Adrenal gland (tissue), 12 donors: ENCODE data around the gene GAN. TPM values are rescaled to one million over a fixed set of nuclear protein-coding genes. Genes with fewer than 3 reads are reported as not detected.
A peak's percentile ranks its signal among the peaks of the same experiment; 100 is the strongest.

Source experiments
- DNase-seq, 7 donors: peaks; one replicate each; pipeline ENCODE4 v3.0.0-alpha.2; 2019 to 2020
- H3K27ac ChIP-seq, 5 donors: fragments of 200-600 bp; sonication (generic) in 4 of 5; 1 replicate in 3 of 5; 2 replicates in 2 of 5; pipeline versions ENCODE4 v1.5.1 to v1.8.0; 2016 to 2020; ENCODE audit warnings: mild to moderate bottlenecking in 1 of 5
- H3K27me3 ChIP-seq: fragments of 200-600 bp; 2 replicates; pipeline ENCODE4 v1.8.0; 2021
- H3K36me3 ChIP-seq, 2 donors: fragments of 200-600 bp; replicated peaks in 1 of 2; 1 replicate in 1 of 2; 2 replicates in 1 of 2; pipeline versions ENCODE4 v1.5.1 to v1.8.0; 2018 to 2022
- H3K4me1 ChIP-seq, 2 donors: fragments of 200-600 bp; replicated peaks in 1 of 2; 1 replicate in 1 of 2; 2 replicates in 1 of 2; pipeline versions ENCODE4 v1.5.1 to v1.8.0; 2018 to 2021
- H3K4me3 ChIP-seq, 4 donors: fragments of 200-600 bp; sonication (generic) in 3 of 4; one replicate each; pipeline ENCODE4 v1.5.1; 2016 to 2018
- H3K9me3 ChIP-seq, 3 donors: fragments of 200-600 bp; sonication (generic) in 1 of 3; replicated peaks in 1 of 3; 1 replicate in 2 of 3; 2 replicates in 1 of 3; pipeline versions ENCODE4 v1.5.1 to v1.8.0; 2016 to 2021
- CTCF ChIP-seq, 6 experiments: fragments of 450-650 bp in 4 of 6; fragments of 200-600 bp in 2 of 6; sonication (generic) in 1 of 6; IDR thresholded peaks; 1 replicate in 5 of 6; 2 replicates in 1 of 6; pipeline versions ENCODE4 v1.5.1 to v1.8.0; 2016 to 2021; ENCODE audit warnings: antibody characterized with exemption in 6 of 6, mild to moderate bottlenecking in 2 of 6, moderate library complexity in 1 of 6
- POLR2A ChIP-seq, 2 donors: fragments of 450-650 bp; IDR thresholded peaks; one replicate each; pipeline ENCODE4 v1.6.1; 2017; ENCODE audit warnings: antibody characterized with exemption in 2 of 2, mild to moderate bottlenecking in 2 of 2, moderate library complexity in 1 of 2
- WGBS, 4 donors: extraction: QIAGEN DNeasy Blood & Tissue Kit in 2 of 4; methylation state at CpG; one replicate each; pipeline versions ENCODE4 v1.1.5 to v1.1.7; 2013 to 2017; 5-methylcytosine and 5-hydroxymethylcytosine counted together
- intact Hi-C, 2 donors: fragments of 100-400 bp; cut with DNase I; formaldehyde crosslinking; loops; one replicate each; pipeline versions ENCODE4 v1.14.1 to v1.15.0; 2022 to 2023
- polyA plus RNA-seq, 3 donors: library from polyadenylated mRNA; stranded (reverse); fragments of 200-250 nt in 2 of 3; fragments of 350-450 nt in 1 of 3; fragmentation: Illumina TruSeq in 1 of 3; extraction: RNeasy Lipid Tissue Mini Kit (QIAGEN cat#74804) in 1 of 3; gene quantifications; one replicate each; pipeline ENCODE4 v1.2.3, GENCODE V29; 2013 to 2014
- total RNA-seq, 9 donors: library from RNA; depleted of rRNA in 4 of 9; stranded (reverse); fragments of >200 nt in 4 of 9; fragments of 120-200 nt in 1 of 9; fragmentation: NEBNext Ultra II Directional in 1 of 9; extraction: Animal tissue kit (Norgen Biotek cat#: 25700) in 1 of 9; gene quantifications; one replicate each; pipeline versions ENCODE4 v1.1.0 to v1.2.4, GENCODE V29; 2013 to 2023
- donor health status: healthy with polysubstance abuse.
- donor health status: Bipolar disorder and iron deficiency.
- donor health status: DM: yes; HTN: yes; CAD: no.
- donor health status: DM: no; HTN: no; CAD: no.
- donor health status: DM: no; HTN: no; CAD: no.
- donor health status: DM: yes; HTN: yes; CAD: no.

Gene GAN
- total and polyA plus RNA-seq, 12 donors, result 1.0 to 7.5 (median 3.8) TPM

GRCh38 chr16:81360135-81360534 is 45.4 kb downstream of the GAN start:
- Histone ChIP-seq H3K4me1 (peaks cover 0 to 5% of the 10 kb centered on the region in 2 donors), H3K36me3 (peaks cover 0 to 31% of the 10 kb centered on the region in 2 donors), H3K4me3 (no peak overlapping the region), H3K9me3 (no peaks in the 10 kb centered on the region), H3K27me3 (no peaks in the 10 kb centered on the region), H3K27ac (no peak overlapping the region)
- no peak for DNase-seq
- TF ChIP-seq CTCF (IDR thresholded peaks at IDR 0.05), result no peak
- TF ChIP-seq POLR2A (IDR thresholded peaks at IDR 0.05), result no peak
- WGBS, 4 donors, result 90 to 99% (median 95%) methylated on average over 2 of the region's 2 CpGs
- intact Hi-C loops, result loop anchor here (5.0 to 10.0 kb wide), 2 partner anchors 365 to 372 kb away; no protein-coding TSS in a partner anchor

- H3K4me1 ChIP-seq, result peaks cover 0 to 5% of the 10 kb centered on the region in 2 donors
- H3K9me3 ChIP-seq, result no peaks in the 10 kb centered on the region
- DNase-seq, result no peak
- no peak for TF ChIP-seq POLR2A (IDR thresholded peaks at IDR 0.05)
- no peak for TF ChIP-seq CTCF (IDR thresholded peaks at IDR 0.05)
- no peak overlapping the region for H3K27ac ChIP-seq
- intact Hi-C loops, result loop anchor here (5.0 to 10.0 kb wide), 2 partner anchors 357 to 359 kb away; no protein-coding TSS in a partner anchor
- no peak overlapping the region for H3K4me3 ChIP-seq
- WGBS, 4 donors, result 81 to 92% (median 87%) methylated on average over 3 of the region's 3 CpGs
- H3K27me3 ChIP-seq, result no peaks in the 10 kb centered on the region
- H3K36me3 ChIP-seq, result peaks cover 0 to 42% of the 10 kb centered on the region in 2 donors
Measured at GRCh38 chr16:81365731-81366130, 51.0 kb downstream of the GAN start.

- peaks cover 0 to under 1% of the 10 kb centered on the region in 2 donors for H3K4me1 ChIP-seq
- no peaks in the 10 kb centered on the region for H3K9me3 ChIP-seq
- intact Hi-C loops, result loop anchor here (5.0 to 10.0 kb wide), 2 partner anchors 356 to 358 kb away; no protein-coding TSS in a partner anchor
- DNase-seq, result peak in 1 of 7 donors; percentile 18
- H3K27ac ChIP-seq, result no peak overlapping the region
- TF ChIP-seq POLR2A (IDR thresholded peaks at IDR 0.05) (no peak), CTCF (IDR thresholded peaks at IDR 0.05) (peak; percentile 53 to 83 (median 75))
- no peak overlapping the region for H3K4me3 ChIP-seq
- 55 to 62% (median 57%) methylated on average over 12 of the region's 12 CpGs for WGBS, 4 donors
- peaks cover 0 to 42% of the 10 kb centered on the region in 2 donors for H3K36me3 ChIP-seq
- H3K27me3 ChIP-seq, result no peaks in the 10 kb centered on the region
Measured at GRCh38 chr16:81366316-81366932, 51.7 kb downstream of the GAN start.

GRCh38 chr16:81367821-81368220 is 53.1 kb downstream of the GAN start:
- 79 to 90% (median 85%) methylated on average over 6 of the region's 6 CpGs for WGBS, 4 donors
- no peak for DNase-seq
- intact Hi-C loops, result loop anchor here (5.0 to 10.0 kb wide), 2 partner anchors 354 to 357 kb away; no protein-coding TSS in a partner anchor
- H3K27me3 ChIP-seq, result no peaks in the 10 kb centered on the region
- TF ChIP-seq POLR2A (IDR thresholded peaks at IDR 0.05), result no peak
- TF ChIP-seq CTCF (IDR thresholded peaks at IDR 0.05), result no peak
- H3K4me3 ChIP-seq, result no peak overlapping the region
- no peaks in the 10 kb centered on the region for H3K4me1 ChIP-seq
- H3K27ac ChIP-seq, result peak overlapping the region in 1 of 5 donors; percentile 29
- no peaks in the 10 kb centered on the region for H3K9me3 ChIP-seq
- peaks cover 0 to 31% of the 10 kb centered on the region in 2 donors for H3K36me3 ChIP-seq
